ENCODE measurements around the gene ATP9A.

Gene ATP9A

GRCh38 chr20:51637241-51637640 is 130.9 kb downstream of the ATP9A start:
- no peaks in the 10 kb centered on the region for H3K9me3 ChIP-seq (ENCODE audit: low read length)
- H4K20me1 ChIP-seq (ENCODE audit: insufficient read depth, low read length) = no peaks in the 10 kb centered on the region
- H2AFZ ChIP-seq (ENCODE audit: low read length) = no peak overlapping the region
- no peak overlapping the region for H3K9ac ChIP-seq (ENCODE audit: low read length)
- no peak for TF ChIP-seq EZH2 (IDR thresholded peaks at IDR 0.05; ENCODE audit: borderline replicate concordance, low read length)
- TF ChIP-seq CTCF (IDR thresholded peaks at IDR 0.05; ENCODE audit: low read length) = no peak
- H3K4me3 ChIP-seq (ENCODE audit: low read depth, low read length, poor library complexity, severe bottlenecking) = no peak overlapping the region
- no peaks in the 10 kb centered on the region for H3K9me2 ChIP-seq (ENCODE audit: low read depth, low read length)
- H3K27me3 ChIP-seq (ENCODE audit: insufficient read depth, low read length) = no peaks in the 10 kb centered on the region
- no peaks in the 10 kb centered on the region for H3F3A ChIP-seq (ENCODE audit: insufficient read depth, low read length)
- H3K36me3 ChIP-seq (ENCODE audit: insufficient read depth, low read length) = no peaks in the 10 kb centered on the region
- H3K4me1 ChIP-seq (ENCODE audit: insufficient read depth, low read length, severe bottlenecking) = no peaks in the 10 kb centered on the region
- H3K79me2 ChIP-seq (ENCODE audit: insufficient read depth, low read length) = no peaks in the 10 kb centered on the region
- H3K4me2 ChIP-seq (ENCODE audit: low read length) = no peak overlapping the region
- no peak overlapping the region for H3K27ac ChIP-seq (ENCODE audit: low read depth, low read length, poor library complexity, severe bottlenecking)

- no peaks in the 10 kb centered on the region for H3K79me2 ChIP-seq (ENCODE audit: insufficient read depth, low read length)
- H3K9me3 ChIP-seq (ENCODE audit: low read length) = no peaks in the 10 kb centered on the region
- no peaks in the 10 kb centered on the region for H3K36me3 ChIP-seq (ENCODE audit: insufficient read depth, low read length)
- H3K9me2 ChIP-seq (ENCODE audit: low read depth, low read length) = no peaks in the 10 kb centered on the region
- no peaks in the 10 kb centered on the region for H3K4me1 ChIP-seq (ENCODE audit: insufficient read depth, low read length, severe bottlenecking)
- H2AFZ ChIP-seq (ENCODE audit: low read length) = no peak overlapping the region
- no peaks in the 10 kb centered on the region for H4K20me1 ChIP-seq (ENCODE audit: insufficient read depth, low read length)
- no peak overlapping the region for H3K27ac ChIP-seq (ENCODE audit: low read depth, low read length, poor library complexity, severe bottlenecking)
- no peak overlapping the region for H3K4me3 ChIP-seq (ENCODE audit: low read depth, low read length, poor library complexity, severe bottlenecking)
- H3K27me3 ChIP-seq (ENCODE audit: insufficient read depth, low read length) = no peaks in the 10 kb centered on the region
- TF ChIP-seq EZH2 (IDR thresholded peaks at IDR 0.05; ENCODE audit: borderline replicate concordance, low read length) (no peak), CTCF (IDR thresholded peaks at IDR 0.05; ENCODE audit: low read length) (no peak)
- no peak overlapping the region for H3K9ac ChIP-seq (ENCODE audit: low read length)
- H3K4me2 ChIP-seq (ENCODE audit: low read length) = no peak overlapping the region
- H3F3A ChIP-seq (ENCODE audit: insufficient read depth, low read length) = no peaks in the 10 kb centered on the region
Observed at GRCh38 chr20:51636123-51636522, 132.1 kb downstream of the ATP9A start.

GRCh38 chr20:51635680-51636079 is 132.5 kb downstream of the ATP9A start:
- no peaks in the 10 kb centered on the region for H3K9me3 ChIP-seq (ENCODE audit: low read length)
- no peaks in the 10 kb centered on the region for H3K36me3 ChIP-seq (ENCODE audit: insufficient read depth, low read length)
- no peaks in the 10 kb centered on the region for H3F3A ChIP-seq (ENCODE audit: insufficient read depth, low read length)
- TF ChIP-seq EZH2 (IDR thresholded peaks at IDR 0.05; ENCODE audit: borderline replicate concordance, low read length) (no peak), CTCF (IDR thresholded peaks at IDR 0.05; ENCODE audit: low read length) (no peak)
- H3K9me2 ChIP-seq (ENCODE audit: low read depth, low read length) = no peaks in the 10 kb centered on the region
- H3K79me2 ChIP-seq (ENCODE audit: insufficient read depth, low read length) = no peaks in the 10 kb centered on the region
- H3K4me1 ChIP-seq (ENCODE audit: insufficient read depth, low read length, severe bottlenecking) = no peaks in the 10 kb centered on the region
- H3K4me2 ChIP-seq (ENCODE audit: low read length) = no peak overlapping the region
- 0 out of 2 replicates have a peak, but pooled peaks cover 1% of the 10 kb centered on the region for H3K27me3 ChIP-seq (ENCODE audit: insufficient read depth, low read length)
- H3K4me3 ChIP-seq (ENCODE audit: low read depth, low read length, poor library complexity, severe bottlenecking) = no peak overlapping the region
- no peak overlapping the region for H2AFZ ChIP-seq (ENCODE audit: low read length)
- H4K20me1 ChIP-seq (ENCODE audit: insufficient read depth, low read length) = no peaks in the 10 kb centered on the region
- no peak overlapping the region for H3K9ac ChIP-seq (ENCODE audit: low read length)
- H3K27ac ChIP-seq (ENCODE audit: low read depth, low read length, poor library complexity, severe bottlenecking) = no peak overlapping the region
